Activated CD4-positive, alpha-beta T cell treated with anti-CD3 and anti-CD28 coated beads, Interleukin-2, amount 50 U/mL, for 24 hours (primary cell): ENCODE results near the gene DSTN.
"Not testable (repeated sequence)": the region's sequence is repeated elsewhere in the genome, so short reads cannot be mapped to it uniquely, and the experiment has no call there.

Source experiments
- DNase-seq, 2 donors: peaks; one replicate each; pipeline ENCODE4 v3.0.0-alpha.2; 2020; ENCODE audit warnings: low read depth in 1 of 2, low spot score in 1 of 2

DSTN gene

GRCh38 chr20:17648791-17649730 lies 79.2 kb downstream of the DSTN start:
- DNase-seq = no peak

GRCh38 chr20:17650301-17651128 lies 80.6 kb downstream of the DSTN start:
- no peak for DNase-seq

DNA sequence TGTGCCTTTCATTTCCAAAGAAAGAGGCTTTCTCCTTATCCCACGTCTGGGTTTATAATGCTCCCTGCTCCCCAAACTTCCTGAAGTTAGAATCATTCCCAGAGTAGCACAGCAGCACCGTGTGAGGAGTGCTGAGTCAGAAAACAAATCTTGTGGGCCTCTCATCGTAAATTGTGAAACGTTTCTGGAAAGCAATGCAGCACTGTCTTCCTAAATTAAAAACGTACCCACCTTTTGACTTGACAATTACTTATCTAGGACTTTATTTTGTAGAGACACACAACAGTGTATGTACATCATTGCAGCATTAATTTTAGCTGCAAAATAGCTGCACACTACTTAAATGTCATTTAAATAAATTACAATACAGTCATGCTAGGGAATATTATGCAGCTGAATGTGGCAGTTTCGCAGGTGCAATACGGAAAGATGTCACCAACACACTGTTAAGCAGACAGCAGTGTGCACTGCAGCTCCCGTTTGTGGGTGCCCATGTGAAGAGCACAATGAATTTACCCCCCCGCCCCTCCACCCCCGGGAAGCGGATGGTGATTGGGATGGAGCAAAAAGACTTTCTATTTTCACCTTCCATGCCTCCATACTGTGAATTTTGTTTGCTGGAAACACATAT lies 81.4 kb downstream of the DSTN start:
- no peak for DNase-seq

GRCh38 chr20:17651760-17652388 lies 82.0 kb downstream of the DSTN start:
- DNase-seq = no peak

GRCh38 chr20:17652411-17652810 lies 82.5 kb downstream of the DSTN start:
- DNase-seq = no peak

DNA sequence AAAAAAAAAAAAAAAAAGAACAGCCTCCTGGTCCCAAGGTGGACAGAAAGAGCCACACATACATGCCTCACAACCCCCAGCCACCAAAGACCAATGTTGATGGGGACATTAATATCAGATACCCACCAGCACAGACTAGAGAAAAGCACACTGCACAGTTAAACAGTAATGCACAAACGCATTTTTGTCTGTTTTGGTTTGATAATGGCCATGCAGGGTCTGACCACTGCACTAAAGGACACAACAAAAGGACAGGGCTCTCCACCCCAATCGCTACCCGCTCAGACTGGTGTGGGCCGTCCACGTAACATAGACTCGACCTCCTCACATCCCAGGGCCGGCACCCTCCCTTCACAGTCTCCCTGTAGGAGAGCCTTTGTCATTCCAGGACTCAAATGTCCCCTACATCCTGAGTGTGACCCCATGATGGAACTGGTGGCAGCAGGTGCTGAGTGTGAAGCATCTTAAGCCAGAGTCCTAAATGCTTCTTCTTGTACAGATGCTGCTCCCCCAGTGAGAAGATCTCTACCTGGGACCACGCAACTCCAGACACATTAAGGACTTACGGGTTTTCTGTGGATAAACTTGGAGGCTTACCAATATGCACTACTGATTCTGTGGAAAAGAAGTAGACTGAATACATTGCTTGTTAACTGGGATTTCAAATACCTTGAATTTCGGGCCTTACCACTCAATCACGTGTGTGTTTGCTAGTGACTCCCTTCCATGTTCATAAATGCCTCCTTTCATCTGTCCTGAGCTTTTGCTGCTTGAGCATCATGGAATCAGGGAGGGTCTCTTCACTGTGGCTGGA lies 84.2 kb downstream of the DSTN start:
- DNase-seq = no peak

DNA sequence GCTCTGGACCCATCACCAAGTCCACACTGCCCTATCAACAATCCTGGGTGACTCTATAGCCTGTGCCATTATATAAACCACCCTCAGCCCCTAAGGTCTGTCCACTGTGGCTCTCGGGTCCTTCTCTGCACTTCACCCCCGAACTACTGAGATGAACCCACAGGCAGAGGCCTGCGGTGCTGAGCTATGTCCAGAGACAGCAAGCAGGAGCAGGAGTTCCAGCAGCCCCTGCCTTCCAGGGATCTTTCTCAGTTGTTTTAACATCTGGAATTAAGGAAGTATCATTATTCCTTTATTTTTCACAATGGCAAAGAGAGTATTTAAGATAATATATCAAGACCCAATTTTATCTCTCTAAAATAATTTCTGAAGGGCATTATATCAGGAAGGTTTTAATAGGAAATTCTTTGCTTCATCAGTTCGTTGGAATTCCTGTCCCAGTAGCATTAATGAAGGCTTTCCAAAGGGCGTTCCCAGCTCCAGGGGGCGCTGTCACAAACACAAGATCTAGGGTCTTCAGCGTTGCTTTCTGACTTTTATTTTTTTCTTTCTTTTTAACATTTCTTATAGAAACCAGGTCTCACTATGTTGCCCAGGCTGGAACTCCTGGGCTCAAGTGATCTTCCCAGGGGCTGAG lies 84.9 kb downstream of the DSTN start:
- no peak for DNase-seq

- no peak for DNase-seq
These were observed 85.4 kb downstream of the DSTN start for GRCh38 chr20:17655286-17655651.

DNA sequence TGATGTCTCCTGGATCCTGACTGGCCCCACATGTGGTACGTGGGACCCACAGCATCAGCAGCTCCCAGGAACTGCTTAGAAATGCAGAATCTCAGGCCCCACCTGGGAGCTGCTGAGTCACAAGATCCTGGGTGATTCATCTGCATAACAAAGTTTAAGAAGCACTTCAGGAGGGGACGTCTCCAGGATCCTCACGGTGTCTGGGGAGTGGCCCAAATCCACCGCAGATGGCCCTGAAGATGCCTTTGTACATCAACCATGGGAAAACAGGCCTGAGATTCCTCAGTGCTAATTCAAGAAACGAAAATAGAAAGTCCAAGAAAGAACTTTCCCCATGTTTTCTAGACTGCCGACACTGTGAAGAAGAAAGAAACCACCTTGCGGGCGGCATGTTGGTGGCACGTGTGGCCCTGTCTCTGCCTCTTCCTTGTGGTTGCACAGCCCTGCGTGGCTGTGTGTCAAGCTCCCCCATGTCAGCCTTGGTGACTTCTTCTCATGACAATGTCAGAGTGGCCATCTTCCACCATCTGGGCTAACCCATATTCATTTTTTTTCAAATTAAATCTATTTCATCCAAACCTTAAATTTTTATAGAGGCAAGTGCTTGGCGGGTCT lies 86.1 kb downstream of the DSTN start:
- DNase-seq = no peak

DNA sequence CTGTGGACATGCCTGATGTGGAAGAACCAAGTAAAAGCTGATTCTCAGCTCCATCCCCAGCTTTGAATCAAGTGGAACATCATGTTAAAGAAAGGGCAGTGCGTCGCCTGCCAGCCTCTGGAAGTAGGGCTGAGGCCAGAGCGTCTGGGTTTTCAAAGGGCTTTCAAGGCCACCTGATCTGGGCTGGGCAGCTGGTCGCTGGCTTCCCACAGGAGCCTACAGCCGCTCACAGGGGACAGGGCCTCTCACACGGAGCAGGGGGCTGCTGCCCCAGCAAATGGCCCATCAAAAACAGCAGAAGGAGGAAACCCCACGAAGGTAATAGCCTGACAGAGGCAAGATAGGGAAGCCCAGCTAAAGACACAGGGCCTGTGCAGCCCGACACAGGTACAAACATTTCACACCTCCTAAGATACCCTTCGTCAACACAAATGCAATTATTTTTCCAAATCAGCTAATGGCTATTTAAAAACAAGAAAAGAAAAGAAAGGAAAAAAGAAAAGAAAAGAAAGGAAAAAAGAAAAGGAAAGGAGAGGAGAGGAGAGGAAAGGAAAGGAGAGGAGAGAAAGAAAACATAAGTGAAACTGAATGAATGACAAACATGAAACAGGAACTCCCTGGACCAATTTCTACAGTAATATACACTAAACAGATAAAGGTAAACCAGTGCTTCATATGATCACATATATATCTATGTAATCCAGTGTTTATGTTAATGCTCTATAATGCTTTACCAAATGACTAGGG lies 87.4 kb downstream of the DSTN start:
- DNase-seq = no peak

GRCh38 chr20:17657898-17658647 lies 88.2 kb downstream of the DSTN start:
- no peak for DNase-seq

DNA sequence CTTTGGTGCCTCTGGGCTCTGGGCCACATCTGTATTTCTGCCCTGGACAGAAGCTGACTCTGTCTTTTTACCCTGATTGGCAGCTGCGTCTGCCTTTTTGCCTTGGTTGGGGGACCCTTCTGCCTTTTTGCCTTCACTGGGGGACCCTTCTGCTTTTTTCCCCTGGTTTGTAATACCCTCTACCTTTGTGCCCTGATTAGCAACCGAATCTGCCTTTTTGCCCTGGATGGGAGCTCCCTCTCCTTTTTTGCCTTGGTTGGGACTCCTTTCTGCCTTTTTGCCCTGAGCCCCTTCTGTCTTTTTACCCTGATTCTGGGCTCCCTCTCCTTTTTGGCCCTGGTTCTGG lies 88.7 kb downstream of the DSTN start:
- DNase-seq = no peak

GRCh38 chr20:17659344-17659743 lies 89.5 kb downstream of the DSTN start:
- DNase-seq = not testable (repeated sequence)
